Fibroblast of lung (primary cell): ENCODE data around the gene ADSS2.

Experiments used
- EZH2 ChIP-seq: IDR thresholded peaks from 2 replicates; pipeline ENCODE4 v1.5.1; 2012; ENCODE audit warnings: low read length, control low read depth, mild to moderate bottlenecking; ENCODE audit errors: missing control alignments
- TF ChIP-seq, protein P1 (sequence below), 2 donors: IDR thresholded peaks in 1 of 2; conservative IDR thresholded peaks in 1 of 2; 1 replicate in 1 of 2; 2 replicates in 1 of 2; pipeline ENCODE4 v1.5.1; 2011 to 2012; ENCODE audit warnings: low read length in 2 of 2, control low read depth in 1 of 2, inconsistent platforms in 1 of 2, low read depth in 1 of 2, mild to moderate bottlenecking in 1 of 2

- TF ChIP-seq, protein P1, sequence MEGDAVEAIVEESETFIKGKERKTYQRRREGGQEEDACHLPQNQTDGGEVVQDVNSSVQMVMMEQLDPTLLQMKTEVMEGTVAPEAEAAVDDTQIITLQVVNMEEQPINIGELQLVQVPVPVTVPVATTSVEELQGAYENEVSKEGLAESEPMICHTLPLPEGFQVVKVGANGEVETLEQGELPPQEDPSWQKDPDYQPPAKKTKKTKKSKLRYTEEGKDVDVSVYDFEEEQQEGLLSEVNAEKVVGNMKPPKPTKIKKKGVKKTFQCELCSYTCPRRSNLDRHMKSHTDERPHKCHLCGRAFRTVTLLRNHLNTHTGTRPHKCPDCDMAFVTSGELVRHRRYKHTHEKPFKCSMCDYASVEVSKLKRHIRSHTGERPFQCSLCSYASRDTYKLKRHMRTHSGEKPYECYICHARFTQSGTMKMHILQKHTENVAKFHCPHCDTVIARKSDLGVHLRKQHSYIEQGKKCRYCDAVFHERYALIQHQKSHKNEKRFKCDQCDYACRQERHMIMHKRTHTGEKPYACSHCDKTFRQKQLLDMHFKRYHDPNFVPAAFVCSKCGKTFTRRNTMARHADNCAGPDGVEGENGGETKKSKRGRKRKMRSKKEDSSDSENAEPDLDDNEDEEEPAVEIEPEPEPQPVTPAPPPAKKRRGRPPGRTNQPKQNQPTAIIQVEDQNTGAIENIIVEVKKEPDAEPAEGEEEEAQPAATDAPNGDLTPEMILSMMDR (conservative IDR thresholded peaks at IDR 0.05 in 1 of 2, IDR thresholded peaks at IDR 0.05 in 1 of 2; ENCODE audit: low read depth in 1 of 2, low read length in 2 of 2): no peak
- no peak for TF ChIP-seq EZH2
Measured at GRCh38 chr1:244394826-244395765, 56.6 kb downstream of the ADSS2 start.
